IPS DF 19.7 (cell line): ENCODE results near the gene TASP1.

ENCODE experiments used
- DNase-seq: peaks from one replicate; pipeline ENCODE4 v3.0.0-alpha.2; 2013; ENCODE audit warnings: low read depth, low spot score

Gene TASP1

GRCh38 chr20:13348311-13349234, 290.2 kb downstream of the TASP1 start:
- DNase-seq = no peak

GRCh38 chr20:13344671-13345070, 294.1 kb downstream of the TASP1 start:
- DNase-seq = no peak

- no peak for DNase-seq
These were observed 296.1 kb downstream of the TASP1 start for GRCh38 chr20:13342469-13343242.

GRCh38 chr20:13341737-13342393, 296.9 kb downstream of the TASP1 start:
- DNase-seq = no peak

- no peak for DNase-seq
These were observed 298.6 kb downstream of the TASP1 start for GRCh38 chr20:13340088-13340487.
